Choroid plexus epithelial cell (primary cell): ENCODE measurements around the gene EMSY.

ENCODE experiments used
- DNase-seq: peaks from one replicate; pipeline ENCODE4 v3.0.0-alpha.2; 2010; ENCODE audit warnings: low read depth
- H3K4me3 ChIP-seq: 2 replicates; pipeline ENCODE4 v1.5.1; 2011; ENCODE audit warnings: low read depth, mild to moderate bottlenecking, control low read depth, low read length, moderate library complexity
- CTCF ChIP-seq: conservative IDR thresholded peaks from 2 replicates; pipeline ENCODE4 v1.5.1; 2011; ENCODE audit warnings: low read depth, mild to moderate bottlenecking, control low read depth, inconsistent platforms, low read length, moderate library complexity

Gene EMSY

GRCh38 chr11:76601272-76601671 is 156.5 kb downstream of the EMSY start:
- DNase-seq = no peak
- TF ChIP-seq CTCF = no peak
- no peak overlapping the region for H3K4me3 ChIP-seq

- no peak for TF ChIP-seq CTCF
- no peak overlapping the region for H3K4me3 ChIP-seq
- DNase-seq = no peak
These were observed 156.9 kb downstream of the EMSY start for GRCh38 chr11:76601724-76602123.

- DNase-seq = no peak
- no peak for TF ChIP-seq CTCF
- no peak overlapping the region for H3K4me3 ChIP-seq
These were observed 157.6 kb downstream of the EMSY start for GRCh38 chr11:76602431-76602861.
